Fibroblast of lung (primary cell): Measurements from ENCODE around the gene PRKX. TPM values are rescaled to one million over a fixed set of nuclear protein-coding genes. Genes with fewer than 3 reads are reported as not detected.
A peak's percentile ranks its signal among the peaks of the same experiment; 100 is the strongest.
"Not testable (repeated sequence)": the region's sequence is repeated elsewhere in the genome, so short reads cannot be mapped to it uniquely, and the experiment has no call there.

Experiments
- DNase-seq, 2 donors: peaks; one replicate each; pipeline versions ENCODE4 v3.0.0 to v3.0.0-alpha.2; 2010; ENCODE audit warnings: low read depth in 2 of 2
- H2AFZ ChIP-seq: 2 replicates; pipeline ENCODE4 v1.5.1; 2012; ENCODE audit warnings: low read length, control low read depth, inconsistent platforms
- H3K27ac ChIP-seq: 2 replicates; pipeline ENCODE4 v1.5.1; 2011; ENCODE audit warnings: low read length, control low read depth; ENCODE audit not compliant: insufficient read depth
- H3K27me3 ChIP-seq: 2 replicates; pipeline ENCODE4 v1.5.1; 2011; ENCODE audit warnings: mild to moderate bottlenecking, low read length; ENCODE audit not compliant: control insufficient read depth, insufficient read depth
- H3K36me3 ChIP-seq: 2 replicates; pipeline ENCODE4 v1.5.1; 2011; ENCODE audit warnings: low read length; ENCODE audit not compliant: control insufficient read depth, insufficient read depth
- H3K4me1 ChIP-seq: 2 replicates; pipeline ENCODE4 v1.5.1; 2011; ENCODE audit warnings: low read length; ENCODE audit not compliant: control insufficient read depth, insufficient read depth; ENCODE audit errors: extremely low read depth
- H3K4me2 ChIP-seq: 2 replicates; pipeline ENCODE4 v1.5.1; 2011; ENCODE audit warnings: low read length, control low read depth; ENCODE audit not compliant: insufficient read depth; ENCODE audit errors: extremely low read depth
- H3K4me3 ChIP-seq, 4 experiments: fragments of 200-600 bp in 1 of 4; sonication (generic) in 1 of 4; replicated peaks in 1 of 4; 2 replicates each; pipeline ENCODE4 v1.5.1; 2011 to 2016; ENCODE audit warnings: low read length in 4 of 4, low read depth in 3 of 4, mild to moderate bottlenecking in 3 of 4, control low read depth in 2 of 4, inconsistent platforms in 1 of 4, mixed read lengths in 1 of 4; ENCODE audit not compliant: insufficient read depth in 1 of 4; ENCODE audit errors: control extremely low read depth in 1 of 4
- H3K79me2 ChIP-seq: 2 replicates; pipeline ENCODE4 v1.5.1; 2012; ENCODE audit warnings: mild to moderate bottlenecking, low read length, inconsistent platforms; ENCODE audit not compliant: control insufficient read depth, insufficient read depth
- H3K9ac ChIP-seq: 2 replicates; pipeline ENCODE4 v1.5.1; 2011; ENCODE audit warnings: mild to moderate bottlenecking, low read length, control low read depth; ENCODE audit not compliant: insufficient read depth
- H3K9me3 ChIP-seq: 2 replicates; pipeline ENCODE4 v1.5.1; 2012; ENCODE audit warnings: low read depth, low read length; ENCODE audit not compliant: control insufficient read depth, insufficient read depth
- H4K20me1 ChIP-seq: 2 replicates; pipeline ENCODE4 v1.5.1; 2011; ENCODE audit warnings: low read length; ENCODE audit not compliant: control insufficient read depth, insufficient read depth; ENCODE audit errors: extremely low read depth
- EZH2 ChIP-seq: IDR thresholded peaks from 2 replicates; pipeline ENCODE4 v1.5.1; 2012; ENCODE audit warnings: low read length, control low read depth, mild to moderate bottlenecking; ENCODE audit errors: missing control alignments
- polyA plus RNA-seq, 2 donors: library from polyadenylated mRNA; depleted of rRNA in 1 of 2; stranded (reverse) in 1 of 2; unstranded in 1 of 2; fragments of >200 nt; gene quantifications; 2 replicates each; pipeline ENCODE4 v1.2.1, GENCODE V29; 2011 to 2012; ENCODE audit warnings: missing spikeins in 1 of 2
- total RNA-seq: library from RNA; depleted of rRNA; stranded (reverse); fragments of >200 nt; gene quantifications from 2 replicates; pipeline ENCODE4 v1.2.1, GENCODE V29; 2014
- TF ChIP-seq, protein P1 (sequence below), 2 donors: IDR thresholded peaks in 1 of 2; conservative IDR thresholded peaks in 1 of 2; 1 replicate in 1 of 2; 2 replicates in 1 of 2; pipeline ENCODE4 v1.5.1; 2011 to 2012; ENCODE audit warnings: low read length in 2 of 2, control low read depth in 1 of 2, inconsistent platforms in 1 of 2, low read depth in 1 of 2, mild to moderate bottlenecking in 1 of 2

Gene PRKX
- total and polyA plus RNA-seq, 2 donors (not counting 1 experiment from before 2014, with no cell fraction given), result 11.3 to 19.3 TPM

DNA sequence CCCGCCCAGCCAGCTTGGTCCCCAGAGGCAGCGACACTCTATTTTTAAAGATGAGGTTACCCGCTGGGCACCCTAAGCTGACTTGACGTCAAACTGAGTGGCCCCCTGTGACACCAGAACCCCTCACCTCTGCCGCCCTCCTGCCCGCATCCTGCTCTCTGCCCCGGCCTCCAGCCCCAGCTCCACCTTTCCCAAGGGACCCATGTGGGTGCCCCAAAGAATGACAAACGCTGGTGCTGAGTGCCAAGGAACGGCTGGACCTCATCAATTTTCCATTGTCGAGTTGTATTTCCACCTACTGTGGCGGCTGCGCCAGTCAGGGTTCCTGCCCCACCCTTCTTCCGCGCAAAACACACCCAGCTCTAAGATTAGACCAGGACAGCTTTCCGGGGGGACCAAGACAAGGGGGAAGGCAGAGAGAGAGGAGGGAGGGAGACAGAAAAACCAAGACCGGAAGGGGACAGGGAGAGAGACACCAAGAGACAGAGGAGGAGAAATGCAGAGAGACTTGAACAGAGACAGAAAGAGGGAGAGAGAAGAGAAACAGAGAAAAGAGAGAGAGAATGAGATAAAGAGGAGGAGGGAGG, 2.0 kb downstream of the PRKX start:
- H3K4me1 ChIP-seq, result no peaks in the 10 kb centered on the region
- no peaks in the 10 kb centered on the region for H3K9me3 ChIP-seq
- H3K27me3 ChIP-seq, result no peaks in the 10 kb centered on the region
- H3K27ac ChIP-seq, result no peak overlapping the region
- no peak overlapping the region for H2AFZ ChIP-seq
- no peaks in the 10 kb centered on the region for H4K20me1 ChIP-seq
- H3K4me3 ChIP-seq, result peak overlapping the region; percentile 51 to 68 (median 58)
- peaks cover 6% of the 10 kb centered on the region for H3K79me2 ChIP-seq
- H3K9ac ChIP-seq, result no peak overlapping the region
- no peaks in the 10 kb centered on the region for H3K36me3 ChIP-seq
- peak overlapping the region; percentile 58 for H3K4me2 ChIP-seq
- DNase-seq, result no peak
- TF ChIP-seq EZH2, result no peak
- TF ChIP-seq, protein P1, sequence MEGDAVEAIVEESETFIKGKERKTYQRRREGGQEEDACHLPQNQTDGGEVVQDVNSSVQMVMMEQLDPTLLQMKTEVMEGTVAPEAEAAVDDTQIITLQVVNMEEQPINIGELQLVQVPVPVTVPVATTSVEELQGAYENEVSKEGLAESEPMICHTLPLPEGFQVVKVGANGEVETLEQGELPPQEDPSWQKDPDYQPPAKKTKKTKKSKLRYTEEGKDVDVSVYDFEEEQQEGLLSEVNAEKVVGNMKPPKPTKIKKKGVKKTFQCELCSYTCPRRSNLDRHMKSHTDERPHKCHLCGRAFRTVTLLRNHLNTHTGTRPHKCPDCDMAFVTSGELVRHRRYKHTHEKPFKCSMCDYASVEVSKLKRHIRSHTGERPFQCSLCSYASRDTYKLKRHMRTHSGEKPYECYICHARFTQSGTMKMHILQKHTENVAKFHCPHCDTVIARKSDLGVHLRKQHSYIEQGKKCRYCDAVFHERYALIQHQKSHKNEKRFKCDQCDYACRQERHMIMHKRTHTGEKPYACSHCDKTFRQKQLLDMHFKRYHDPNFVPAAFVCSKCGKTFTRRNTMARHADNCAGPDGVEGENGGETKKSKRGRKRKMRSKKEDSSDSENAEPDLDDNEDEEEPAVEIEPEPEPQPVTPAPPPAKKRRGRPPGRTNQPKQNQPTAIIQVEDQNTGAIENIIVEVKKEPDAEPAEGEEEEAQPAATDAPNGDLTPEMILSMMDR (conservative IDR thresholded peaks at IDR 0.05 in 1 of 2, IDR thresholded peaks at IDR 0.05 in 1 of 2; ENCODE audit: low read depth in 1 of 2, low read length in 2 of 2), result no peak

DNA sequence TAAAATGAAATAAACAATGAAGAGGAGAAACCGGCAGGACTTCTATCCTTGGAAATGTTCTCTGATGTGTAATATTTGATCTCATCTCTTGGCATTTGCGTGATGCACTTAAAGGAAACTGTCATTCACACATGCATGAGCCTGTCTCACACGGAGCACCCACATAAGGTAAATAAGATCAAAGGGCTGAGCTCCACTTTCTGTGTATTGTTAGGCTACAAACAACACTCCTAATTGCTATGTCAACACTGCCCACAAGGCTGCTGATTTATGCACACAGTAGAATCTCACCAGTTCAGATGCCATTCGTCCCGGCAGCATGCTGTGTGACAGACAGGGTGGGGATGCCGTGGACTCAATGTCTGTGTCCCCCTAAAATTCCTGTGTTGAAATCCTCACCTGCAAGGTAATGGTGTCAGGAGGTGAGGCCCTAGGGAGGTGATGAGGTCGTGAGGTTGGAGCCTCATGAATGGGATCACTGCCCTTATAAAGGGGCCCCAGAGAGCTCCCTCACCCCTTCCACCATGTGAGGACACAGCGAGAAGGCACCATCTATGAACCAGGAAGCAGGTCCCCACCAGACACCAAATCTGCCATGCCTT, 5.7 kb downstream of the PRKX start:
- not testable (repeated sequence) for H3K27ac ChIP-seq, H3K4me1 ChIP-seq, H3K79me2 ChIP-seq

DNA sequence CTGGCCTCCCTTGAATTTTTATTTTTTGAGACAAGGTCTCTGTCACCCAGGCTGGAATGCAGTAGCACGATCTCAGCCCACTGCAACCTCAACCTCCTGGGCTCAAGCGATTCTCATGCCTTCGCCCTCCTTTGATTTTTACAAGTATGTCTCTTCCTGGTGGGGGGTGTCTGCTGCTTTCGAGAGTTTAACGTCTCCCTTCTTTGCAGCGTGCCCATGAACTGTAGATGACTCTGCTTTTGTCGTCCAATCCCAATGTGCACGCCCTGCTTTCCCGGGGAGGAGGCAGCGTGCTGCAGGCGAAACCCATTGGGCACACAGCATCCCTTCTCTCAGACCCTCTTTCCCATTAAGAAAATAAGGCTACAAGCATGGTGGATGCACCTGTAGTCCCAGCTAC, 7.0 kb downstream of the PRKX start:
- no peaks in the 10 kb centered on the region for H3K27me3 ChIP-seq
- TF ChIP-seq EZH2, result no peak
- TF ChIP-seq, protein P1 (conservative IDR thresholded peaks at IDR 0.05 in 1 of 2, IDR thresholded peaks at IDR 0.05 in 1 of 2; ENCODE audit: low read depth in 1 of 2, low read length in 2 of 2), result no peak
- no peak overlapping the region for H3K4me2 ChIP-seq
- DNase-seq, result no peak
- no peaks in the 10 kb centered on the region for H3K36me3 ChIP-seq
- no peaks in the 10 kb centered on the region for H4K20me1 ChIP-seq
- no peak overlapping the region for H3K9ac ChIP-seq
- no peak overlapping the region for H2AFZ ChIP-seq
- no peaks in the 10 kb centered on the region for H3K4me1 ChIP-seq
- H3K27ac ChIP-seq, result no peak overlapping the region
- no peaks in the 10 kb centered on the region for H3K9me3 ChIP-seq
- H3K79me2 ChIP-seq, result peaks cover 3% of the 10 kb centered on the region
- no peak overlapping the region for H3K4me3 ChIP-seq

More for the DNA sequence above, 5.7 kb downstream of the PRKX start:
- H3K9me3 ChIP-seq, H3K36me3 ChIP-seq, H2AFZ ChIP-seq, DNase-seq, H4K20me1 ChIP-seq, H3K4me3 ChIP-seq, H3K4me2 ChIP-seq, H3K27me3 ChIP-seq, H3K9ac ChIP-seq: not testable (repeated sequence)

DNA sequence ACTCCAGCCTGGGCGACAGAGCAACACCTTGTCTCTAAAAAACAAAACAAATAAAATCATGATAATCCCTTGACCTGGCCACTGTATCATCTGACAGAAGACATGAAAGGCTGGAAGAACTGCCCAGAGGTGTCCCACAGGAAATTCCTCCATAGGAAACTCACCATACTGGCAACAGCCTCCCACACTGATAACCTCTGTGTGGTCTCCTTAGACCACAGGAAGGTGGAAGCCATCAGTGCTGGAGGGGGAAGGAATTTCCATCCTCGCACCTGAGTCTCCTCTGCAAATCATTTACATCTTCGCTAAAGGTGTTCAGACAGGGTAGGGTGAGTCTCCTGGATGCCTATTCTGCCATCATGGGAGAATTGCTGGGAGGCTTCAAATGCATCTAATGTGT, 10.2 kb downstream of the PRKX start:
- H3K79me2 ChIP-seq, H3K27ac ChIP-seq, H2AFZ ChIP-seq, DNase-seq, H3K4me2 ChIP-seq, H3K9me3 ChIP-seq, H3K27me3 ChIP-seq, H3K4me1 ChIP-seq, H3K36me3 ChIP-seq, H3K4me3 ChIP-seq, H4K20me1 ChIP-seq, H3K9ac ChIP-seq: not testable (repeated sequence)

DNA sequence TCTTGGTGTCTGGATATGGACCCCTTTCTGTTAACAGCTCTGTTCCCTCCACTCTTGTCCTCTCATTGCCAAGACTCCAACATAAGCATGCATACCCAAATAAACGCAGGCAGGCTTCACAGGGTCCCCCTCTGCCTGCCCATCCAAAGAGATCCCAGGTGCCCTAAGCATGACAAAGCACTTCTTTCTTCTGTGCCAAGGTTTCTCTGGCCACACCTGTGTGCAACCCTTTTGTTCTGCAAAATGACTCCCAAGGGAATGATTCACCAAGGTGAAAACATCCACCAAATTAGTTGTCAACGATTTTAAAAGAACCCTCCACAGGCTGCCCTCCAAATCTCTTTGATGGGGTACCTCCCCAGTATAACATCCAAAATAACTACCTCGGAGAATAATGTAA, 11.4 kb downstream of the PRKX start:
- not testable (repeated sequence) for H3K9ac ChIP-seq, H3K27me3 ChIP-seq, DNase-seq, H4K20me1 ChIP-seq, H3K36me3 ChIP-seq, H3K79me2 ChIP-seq, H3K4me2 ChIP-seq, H3K9me3 ChIP-seq, H3K4me3 ChIP-seq, H2AFZ ChIP-seq, H3K4me1 ChIP-seq, H3K27ac ChIP-seq
